ENCODE measurements around the gene YEATS2. TPM values are rescaled to one million over a fixed set of nuclear protein-coding genes. Genes with fewer than 3 reads are reported as not detected.

The YEATS2 gene
- polyA plus RNA-seq, 2 donors: 5.8 to 9.0 TPM

- Histone ChIP-seq H3K4me1 (ENCODE audit: control insufficient read depth in 2 of 2, insufficient read depth in 2 of 2, low read length in 1 of 2) (no peaks in the 10 kb centered on the region), H3K36me3 (ENCODE audit: control insufficient read depth in 2 of 2, insufficient read depth in 2 of 2, low read length in 1 of 2) (peaks cover 11 to 19% of the 10 kb centered on the region in 2 donors), H3K4me3 (ENCODE audit: low read depth in 1 of 2, low read length in 2 of 2) (no peak overlapping the region), H3K27me3 (ENCODE audit: control insufficient read depth in 1 of 2, insufficient read depth in 2 of 2, low read length in 2 of 2) (no peaks in the 10 kb centered on the region), H3K9me3 (ENCODE audit: control insufficient read depth in 2 of 2, insufficient read depth in 1 of 2, low read depth in 1 of 2, low read length in 1 of 2) (no peaks in the 10 kb centered on the region), H3K27ac (ENCODE audit: low read depth in 2 of 2, low read length in 1 of 2) (no peak overlapping the region)
- WGBS, 2 donors: 94% methylated on average over 9 of the region's 9 CpGs
Measured at GRCh38 chr3:183837390-183837789, 139.8 kb downstream of the YEATS2 start.

- H3K4me1 ChIP-seq (ENCODE audit: control insufficient read depth in 2 of 2, insufficient read depth in 2 of 2, low read length in 1 of 2): no peaks in the 10 kb centered on the region
- 93 to 96% methylated on average over 3 of the region's 3 CpGs for WGBS, 2 donors
- peaks cover 11 to 14% of the 10 kb centered on the region in 2 donors for H3K36me3 ChIP-seq (ENCODE audit: control insufficient read depth in 2 of 2, insufficient read depth in 2 of 2, low read length in 1 of 2)
- H3K4me3 ChIP-seq (ENCODE audit: low read depth in 1 of 2, low read length in 2 of 2): no peak overlapping the region
- H3K27me3 ChIP-seq (ENCODE audit: control insufficient read depth in 1 of 2, insufficient read depth in 2 of 2, low read length in 2 of 2): no peaks in the 10 kb centered on the region
- no peaks in the 10 kb centered on the region for H3K9me3 ChIP-seq (ENCODE audit: control insufficient read depth in 2 of 2, insufficient read depth in 1 of 2, low read depth in 1 of 2, low read length in 1 of 2)
- no peak overlapping the region for H3K27ac ChIP-seq (ENCODE audit: low read depth in 2 of 2, low read length in 1 of 2)
Measured at GRCh38 chr3:183837894-183838293, 140.3 kb downstream of the YEATS2 start.

GRCh38 chr3:183839751-183840150, 142.2 kb downstream of the YEATS2 start:
- H3K4me1 ChIP-seq (ENCODE audit: control insufficient read depth in 2 of 2, insufficient read depth in 2 of 2, low read length in 1 of 2): no peaks in the 10 kb centered on the region
- peaks cover 3 to 6% of the 10 kb centered on the region in 2 donors for H3K36me3 ChIP-seq (ENCODE audit: control insufficient read depth in 2 of 2, insufficient read depth in 2 of 2, low read length in 1 of 2)
- H3K27me3 ChIP-seq (ENCODE audit: control insufficient read depth in 1 of 2, insufficient read depth in 2 of 2, low read length in 2 of 2): no peaks in the 10 kb centered on the region
- H3K27ac ChIP-seq (ENCODE audit: low read depth in 2 of 2, low read length in 1 of 2): no peak overlapping the region
- no peak overlapping the region for H3K4me3 ChIP-seq (ENCODE audit: low read depth in 1 of 2, low read length in 2 of 2)
- WGBS, 2 donors: 99% methylated on average over 4 of the region's 4 CpGs
- no peaks in the 10 kb centered on the region for H3K9me3 ChIP-seq (ENCODE audit: control insufficient read depth in 2 of 2, insufficient read depth in 1 of 2, low read depth in 1 of 2, low read length in 1 of 2)

- WGBS, 2 donors: 51 to 66% methylated on average over 2 of the region's 2 CpGs
- H3K27ac ChIP-seq (ENCODE audit: low read depth in 2 of 2, low read length in 1 of 2): no peak overlapping the region
Measured at GRCh38 chr3:183844606-183845005, 147.0 kb downstream of the YEATS2 start.

GRCh38 chr3:183845090-183845489, 147.5 kb downstream of the YEATS2 start:
- peaks cover 3 to 11% of the 10 kb centered on the region in 2 donors for H3K36me3 ChIP-seq (ENCODE audit: control insufficient read depth in 2 of 2, insufficient read depth in 2 of 2, low read length in 1 of 2)
- WGBS, 2 donors: 52 to 66% methylated on average over 4 of the region's 4 CpGs
- H3K4me3 ChIP-seq (ENCODE audit: low read depth in 1 of 2, low read length in 2 of 2): no peak overlapping the region

More at GRCh38 chr3:183844606-183845005, 147.0 kb downstream of the YEATS2 start:
- Histone ChIP-seq H3K4me3 (ENCODE audit: low read depth in 1 of 2, low read length in 2 of 2) (no peak overlapping the region), H3K9me3 (ENCODE audit: control insufficient read depth in 2 of 2, insufficient read depth in 1 of 2, low read depth in 1 of 2, low read length in 1 of 2) (no peaks in the 10 kb centered on the region), H3K4me1 (ENCODE audit: control insufficient read depth in 2 of 2, insufficient read depth in 2 of 2, low read length in 1 of 2) (no peaks in the 10 kb centered on the region), H3K36me3 (ENCODE audit: control insufficient read depth in 2 of 2, insufficient read depth in 2 of 2, low read length in 1 of 2) (peaks cover 3 to 11% of the 10 kb centered on the region in 2 donors), H3K27me3 (ENCODE audit: control insufficient read depth in 1 of 2, insufficient read depth in 2 of 2, low read length in 2 of 2) (no peaks in the 10 kb centered on the region)

GRCh38 chr3:183845608-183846288, 148.2 kb downstream of the YEATS2 start:
- H3K4me1 ChIP-seq (ENCODE audit: control insufficient read depth in 2 of 2, insufficient read depth in 2 of 2, low read length in 1 of 2): no peaks in the 10 kb centered on the region
- H3K9me3 ChIP-seq (ENCODE audit: control insufficient read depth in 2 of 2, insufficient read depth in 1 of 2, low read depth in 1 of 2, low read length in 1 of 2): no peaks in the 10 kb centered on the region
- no peak overlapping the region for H3K4me3 ChIP-seq (ENCODE audit: low read depth in 1 of 2, low read length in 2 of 2)
- 85 to 87% methylated on average over 13 of the region's 13 CpGs for WGBS, 2 donors
- no peak overlapping the region for H3K27ac ChIP-seq (ENCODE audit: low read depth in 2 of 2, low read length in 1 of 2)
- peaks cover 4 to 10% of the 10 kb centered on the region in 2 donors for H3K36me3 ChIP-seq (ENCODE audit: control insufficient read depth in 2 of 2, insufficient read depth in 2 of 2, low read length in 1 of 2)
- no peaks in the 10 kb centered on the region for H3K27me3 ChIP-seq (ENCODE audit: control insufficient read depth in 1 of 2, insufficient read depth in 2 of 2, low read length in 2 of 2)

More at GRCh38 chr3:183845090-183845489, 147.5 kb downstream of the YEATS2 start:
- no peaks in the 10 kb centered on the region for H3K9me3 ChIP-seq (ENCODE audit: control insufficient read depth in 2 of 2, insufficient read depth in 1 of 2, low read depth in 1 of 2, low read length in 1 of 2)
- H3K4me1 ChIP-seq (ENCODE audit: control insufficient read depth in 2 of 2, insufficient read depth in 2 of 2, low read length in 1 of 2): no peaks in the 10 kb centered on the region
- H3K27ac ChIP-seq (ENCODE audit: low read depth in 2 of 2, low read length in 1 of 2): no peak overlapping the region
- H3K27me3 ChIP-seq (ENCODE audit: control insufficient read depth in 1 of 2, insufficient read depth in 2 of 2, low read length in 2 of 2): no peaks in the 10 kb centered on the region

- Histone ChIP-seq H3K27me3 (ENCODE audit: control insufficient read depth in 1 of 2, insufficient read depth in 2 of 2, low read length in 2 of 2) (no peaks in the 10 kb centered on the region), H3K36me3 (ENCODE audit: control insufficient read depth in 2 of 2, insufficient read depth in 2 of 2, low read length in 1 of 2) (peaks cover 0 to 6% of the 10 kb centered on the region in 2 donors), H3K27ac (ENCODE audit: low read depth in 2 of 2, low read length in 1 of 2) (no peak overlapping the region), H3K4me1 (ENCODE audit: control insufficient read depth in 2 of 2, insufficient read depth in 2 of 2, low read length in 1 of 2) (no peaks in the 10 kb centered on the region), H3K9me3 (ENCODE audit: control insufficient read depth in 2 of 2, insufficient read depth in 1 of 2, low read depth in 1 of 2, low read length in 1 of 2) (no peaks in the 10 kb centered on the region), H3K4me3 (ENCODE audit: low read depth in 1 of 2, low read length in 2 of 2) (no peak overlapping the region)
- 85 to 89% methylated on average over 4 of the region's 4 CpGs for WGBS, 2 donors
Measured at GRCh38 chr3:183854318-183855035, 156.9 kb downstream of the YEATS2 start.

GRCh38 chr3:183857863-183858262, 160.3 kb downstream of the YEATS2 start:
- H3K9me3 ChIP-seq (ENCODE audit: control insufficient read depth in 2 of 2, insufficient read depth in 1 of 2, low read depth in 1 of 2, low read length in 1 of 2): no peaks in the 10 kb centered on the region
- no peaks in the 10 kb centered on the region for H3K27me3 ChIP-seq (ENCODE audit: control insufficient read depth in 1 of 2, insufficient read depth in 2 of 2, low read length in 2 of 2)
- no peak overlapping the region for H3K4me3 ChIP-seq (ENCODE audit: low read depth in 1 of 2, low read length in 2 of 2)
- no peaks in the 10 kb centered on the region for H3K4me1 ChIP-seq (ENCODE audit: control insufficient read depth in 2 of 2, insufficient read depth in 2 of 2, low read length in 1 of 2)
- peaks cover 6 to 9% of the 10 kb centered on the region in 2 donors for H3K36me3 ChIP-seq (ENCODE audit: control insufficient read depth in 2 of 2, insufficient read depth in 2 of 2, low read length in 1 of 2)
- WGBS, 2 donors: 91 to 97% methylated on average over 3 of the region's 3 CpGs
- no peak overlapping the region for H3K27ac ChIP-seq (ENCODE audit: low read depth in 2 of 2, low read length in 1 of 2)

Measured in esophagus (tissue), 2 donors.